Naive B cell (primary cell): ENCODE measurements around the gene STARD10. TPM values are rescaled to one million over a fixed set of nuclear protein-coding genes. Genes with fewer than 3 reads are reported as not detected.

Experiments used
- ATAC-seq, 2 donors: fragments of 150-1000 bp; cut with Tn5 transposase; 2 replicates each; pipeline ENCODE4 v1.10.0; 2021; ENCODE audit warnings: low read depth in 2 of 2, mild to moderate bottlenecking in 2 of 2, moderate library complexity in 2 of 2
- DNase-seq: peaks from one replicate; pipeline ENCODE4 v3.0.0; 2022
- H3K27ac Mint-ChIP-seq, 6 donors: one replicate each; pipeline ENCODE4 v1.8.0; 2020 to 2022; ENCODE audit warnings: mild to moderate bottlenecking in 6 of 6, mixed read lengths in 6 of 6, moderate library complexity in 5 of 6, inconsistent platforms in 2 of 6
- H3K27me3 Mint-ChIP-seq, 3 donors: one replicate each; pipeline ENCODE4 v1.8.0; 2021 to 2022; ENCODE audit warnings: mixed read lengths in 3 of 3, mild to moderate bottlenecking in 1 of 3
- H3K36me3 Mint-ChIP-seq, 2 donors: one replicate each; pipeline ENCODE4 v1.8.0; 2020 to 2022; ENCODE audit warnings: mixed read lengths in 2 of 2, inconsistent platforms in 1 of 2, mild to moderate bottlenecking in 1 of 2
- H3K4me1 Mint-ChIP-seq, 3 donors: one replicate each; pipeline ENCODE4 v1.8.0; 2020 to 2022; ENCODE audit warnings: mixed read lengths in 3 of 3, inconsistent platforms in 1 of 3, mild to moderate bottlenecking in 1 of 3, moderate library complexity in 1 of 3
- H3K4me3 Mint-ChIP-seq, 8 donors: one replicate each; pipeline ENCODE4 v1.8.0; 2020 to 2022; ENCODE audit warnings: mild to moderate bottlenecking in 8 of 8, mixed read lengths in 8 of 8, moderate library complexity in 8 of 8, inconsistent platforms in 2 of 8
- H3K9me3 Mint-ChIP-seq, 7 donors: one replicate each; pipeline ENCODE4 v1.8.0; 2020 to 2022; ENCODE audit warnings: mixed read lengths in 7 of 7, mild to moderate bottlenecking in 5 of 7, inconsistent platforms in 2 of 7, moderate library complexity in 1 of 7
- polyA plus RNA-seq, 6 donors: library from polyadenylated mRNA; unstranded; fragments of 300-500 nt; fragmentation: Illumina TruSeq; gene quantifications; one replicate each; pipeline ENCODE4 v1.2.3, GENCODE V29; 2021; ENCODE audit warnings: low read depth in 6 of 6

Gene STARD10
- polyA plus RNA-seq, 6 donors from 2014 or later = 24.3 to 39.2 (median 30.7) TPM

DNA sequence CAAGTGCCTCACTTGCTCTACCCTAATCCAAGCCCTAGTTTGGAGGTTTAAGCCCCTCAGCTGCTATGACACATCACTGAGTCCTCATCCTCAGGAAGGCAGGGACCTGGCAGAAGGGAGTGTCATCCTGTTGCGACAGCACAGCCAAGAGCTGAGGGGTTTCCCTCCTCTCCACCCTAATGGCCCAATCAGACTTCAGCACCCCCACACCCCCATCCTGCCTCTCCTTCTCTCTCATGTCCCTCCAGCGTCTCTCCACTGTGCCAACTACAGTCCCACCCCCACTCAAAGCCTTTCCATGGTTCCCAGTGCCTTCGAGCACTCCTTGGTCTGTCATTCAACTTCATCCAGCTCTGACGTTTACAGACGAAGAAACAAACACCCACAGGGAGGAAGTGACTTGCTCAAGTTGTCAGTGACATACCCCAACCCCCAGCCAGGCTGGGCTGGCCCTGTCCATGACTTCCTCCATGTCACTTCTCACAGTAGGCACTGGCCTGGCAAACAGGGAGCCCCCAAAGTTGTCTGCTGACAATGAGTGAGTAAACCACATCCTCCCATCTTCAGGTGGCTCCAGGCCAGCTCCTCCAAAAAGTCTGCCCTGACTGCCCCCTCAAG lies 57.3 kb downstream of the STARD10 start:
- Mint-ChIP-seq H3K9me3 (no peaks in the 10 kb centered on the region), H3K27me3 (no peaks in the 10 kb centered on the region), H3K36me3 (peaks cover 6 to 11% of the 10 kb centered on the region in 2 donors), H3K4me1 (peaks cover 69 to 89% (median 82%) of the 10 kb centered on the region in 3 donors), H3K4me3 (peak overlapping the region; percentile 65 to 95 (median 92)), H3K27ac (peak overlapping the region; percentile 99 to 100 (median 100))
- peak; percentile 88 for DNase-seq
- ATAC-seq = peak; percentile 61 to 62

DNA sequence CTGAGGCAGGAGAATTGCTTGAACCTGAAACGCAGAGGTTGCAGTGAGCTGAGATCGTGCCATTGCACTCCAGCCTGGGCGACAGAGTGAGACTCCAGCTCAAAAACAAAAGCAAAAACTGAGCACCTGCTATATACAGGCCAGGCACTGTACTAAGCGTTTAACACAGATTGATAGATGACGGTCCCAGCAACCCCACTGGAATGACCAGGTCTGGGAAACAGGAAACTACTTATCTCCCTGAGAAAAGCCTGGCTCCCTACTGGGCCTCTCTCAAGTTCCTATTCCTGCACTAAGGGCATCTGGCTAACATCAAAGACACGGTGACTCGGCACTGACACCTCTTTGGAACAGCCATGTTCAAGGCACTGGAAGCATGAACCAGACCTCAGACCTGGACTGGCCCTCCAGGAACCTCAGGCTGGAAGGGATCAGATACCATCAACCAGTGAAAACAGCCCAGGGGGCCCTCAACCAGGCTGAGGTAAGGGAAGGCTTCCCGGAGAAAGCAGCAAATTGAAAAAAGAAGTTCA lies 58.3 kb downstream of the STARD10 start:
- DNase-seq = no peak
- no peaks in the 10 kb centered on the region for H3K27me3 Mint-ChIP-seq
- no peak for ATAC-seq
- H3K4me1 Mint-ChIP-seq = peaks cover 67 to 89% (median 82%) of the 10 kb centered on the region in 3 donors
- peaks cover 16 to 21% of the 10 kb centered on the region in 2 donors for H3K36me3 Mint-ChIP-seq
- H3K9me3 Mint-ChIP-seq = peaks cover 0 to 3% (median 0%) of the 10 kb centered on the region in 7 donors
- H3K4me3 Mint-ChIP-seq = peak overlapping the region in 6 of 8 donors; percentile 32 to 95 (median 44)
- H3K27ac Mint-ChIP-seq = peak overlapping the region; percentile 78 to 100 (median 99)

DNA sequence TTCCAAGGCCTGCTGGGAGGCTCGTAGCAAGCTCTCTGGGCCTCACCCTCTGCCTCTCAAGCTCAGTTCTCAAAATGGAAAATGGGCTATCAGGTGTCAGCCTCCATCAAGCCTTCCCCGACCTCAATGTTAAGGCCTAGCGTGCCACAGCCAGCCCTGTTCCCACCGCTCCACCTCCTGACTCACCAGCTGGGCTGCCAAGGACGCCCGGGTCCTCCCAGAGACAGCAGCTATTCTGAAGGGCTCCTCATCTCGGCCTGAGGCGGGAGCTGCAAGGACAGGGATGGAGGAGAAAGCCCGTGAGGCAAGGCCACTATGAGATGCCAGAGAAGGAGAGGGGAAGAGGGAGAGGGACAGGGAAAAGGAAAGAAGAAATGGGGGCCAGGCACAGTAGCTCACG lies 61.5 kb downstream of the STARD10 start:
- peaks cover 60 to 89% (median 73%) of the 10 kb centered on the region in 3 donors for H3K4me1 Mint-ChIP-seq
- H3K27ac Mint-ChIP-seq = peak overlapping the region; percentile 23 to 99 (median 92)
- H3K27me3 Mint-ChIP-seq = no peaks in the 10 kb centered on the region
- peak overlapping the region in 1 of 8 donors; percentile 44 for H3K4me3 Mint-ChIP-seq
- DNase-seq (no peak), ATAC-seq (no peak)
- peaks cover 17 to 30% of the 10 kb centered on the region in 2 donors for H3K36me3 Mint-ChIP-seq
- H3K9me3 Mint-ChIP-seq = peaks cover 0 to 3% (median 0%) of the 10 kb centered on the region in 7 donors

DNA sequence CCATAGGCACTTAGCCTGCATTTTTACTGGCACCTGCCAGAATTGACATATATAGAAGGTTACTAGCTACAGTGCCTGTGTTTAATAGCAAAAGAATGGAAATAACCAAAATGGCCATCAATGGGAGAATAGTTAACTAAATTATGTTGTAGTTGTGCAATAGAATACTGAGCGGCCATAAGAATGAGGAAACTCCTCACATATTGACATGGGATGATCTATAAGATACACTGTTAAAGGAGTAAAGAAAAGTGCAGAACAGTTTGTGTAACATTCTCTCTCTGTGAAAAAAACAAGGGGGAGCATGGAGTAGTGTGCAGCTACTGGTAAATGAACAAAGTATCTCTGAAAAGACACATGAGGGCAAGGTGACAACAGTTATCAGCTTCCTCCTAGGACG lies 63.1 kb downstream of the STARD10 start:
- Mint-ChIP-seq H3K27ac (peak overlapping the region in 4 of 6 donors; percentile 3 to 99 (median 84)), H3K27me3 (no peaks in the 10 kb centered on the region), H3K4me1 (peaks cover 59 to 80% (median 66%) of the 10 kb centered on the region in 3 donors), H3K36me3 (peaks cover 17 to 32% of the 10 kb centered on the region in 2 donors), H3K9me3 (peaks cover 0 to 3% (median 0%) of the 10 kb centered on the region in 7 donors), H3K4me3 (no peak overlapping the region)
- ATAC-seq (no peak), DNase-seq (no peak)

DNA sequence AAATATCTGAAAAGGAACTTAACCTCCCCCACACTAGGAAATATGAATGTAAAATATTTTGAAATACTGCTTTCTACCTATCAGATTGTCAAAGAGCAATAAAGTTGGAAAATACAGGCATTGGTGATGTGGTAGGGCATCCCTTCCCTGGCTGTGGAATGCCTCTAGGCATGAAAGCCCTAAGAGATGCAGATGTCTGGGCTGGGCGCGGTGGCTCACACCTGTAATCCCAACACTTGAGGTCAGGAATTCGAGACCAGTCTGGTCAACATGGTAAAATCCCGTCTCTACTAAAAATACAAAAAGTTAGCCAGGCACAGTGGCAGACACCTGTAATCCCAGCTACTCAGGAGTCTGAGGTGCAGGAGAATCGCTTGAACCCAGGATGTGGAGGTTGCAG lies 63.6 kb downstream of the STARD10 start:
- H3K27ac Mint-ChIP-seq = peak overlapping the region in 4 of 6 donors; percentile 89 to 99 (median 94)
- no peak for ATAC-seq
- no peaks in the 10 kb centered on the region for H3K27me3 Mint-ChIP-seq
- peaks cover 17 to 32% of the 10 kb centered on the region in 2 donors for H3K36me3 Mint-ChIP-seq
- peaks cover 64 to 82% (median 71%) of the 10 kb centered on the region in 3 donors for H3K4me1 Mint-ChIP-seq
- peak overlapping the region in 1 of 8 donors; percentile 32 for H3K4me3 Mint-ChIP-seq
- peaks cover 0 to 3% (median 0%) of the 10 kb centered on the region in 7 donors for H3K9me3 Mint-ChIP-seq
- no peak for DNase-seq

DNA sequence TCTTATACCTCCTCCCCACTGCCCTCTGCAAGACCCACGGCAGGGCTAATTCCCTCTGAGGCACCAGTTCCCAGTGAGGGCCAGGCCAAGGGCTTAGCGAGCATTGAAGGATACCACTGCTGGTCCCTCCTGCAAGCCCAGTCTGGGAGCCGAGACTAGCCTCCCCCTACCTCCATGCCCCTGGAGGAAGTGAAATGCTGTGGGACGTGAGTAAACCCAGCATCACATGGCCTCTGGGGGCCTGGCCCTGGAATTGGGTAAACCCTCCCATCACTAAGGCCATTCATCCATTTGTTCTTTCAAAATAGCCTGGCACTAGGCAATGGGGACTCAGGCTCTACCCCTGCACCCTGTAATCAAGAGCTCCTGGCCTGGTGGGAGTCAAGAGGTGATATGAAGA lies 66.3 kb downstream of the STARD10 start:
- Mint-ChIP-seq H3K27me3 (no peaks in the 10 kb centered on the region), H3K36me3 (peaks cover 17 to 29% of the 10 kb centered on the region in 2 donors), H3K4me1 (peaks cover 59 to 84% (median 65%) of the 10 kb centered on the region in 3 donors), H3K9me3 (peaks cover 0 to 3% (median 0%) of the 10 kb centered on the region in 7 donors), H3K27ac (peak overlapping the region; percentile 65 to 99 (median 90)), H3K4me3 (peak overlapping the region in 1 of 8 donors; percentile 31)
- ATAC-seq = no peak
- DNase-seq = no peak

DNA sequence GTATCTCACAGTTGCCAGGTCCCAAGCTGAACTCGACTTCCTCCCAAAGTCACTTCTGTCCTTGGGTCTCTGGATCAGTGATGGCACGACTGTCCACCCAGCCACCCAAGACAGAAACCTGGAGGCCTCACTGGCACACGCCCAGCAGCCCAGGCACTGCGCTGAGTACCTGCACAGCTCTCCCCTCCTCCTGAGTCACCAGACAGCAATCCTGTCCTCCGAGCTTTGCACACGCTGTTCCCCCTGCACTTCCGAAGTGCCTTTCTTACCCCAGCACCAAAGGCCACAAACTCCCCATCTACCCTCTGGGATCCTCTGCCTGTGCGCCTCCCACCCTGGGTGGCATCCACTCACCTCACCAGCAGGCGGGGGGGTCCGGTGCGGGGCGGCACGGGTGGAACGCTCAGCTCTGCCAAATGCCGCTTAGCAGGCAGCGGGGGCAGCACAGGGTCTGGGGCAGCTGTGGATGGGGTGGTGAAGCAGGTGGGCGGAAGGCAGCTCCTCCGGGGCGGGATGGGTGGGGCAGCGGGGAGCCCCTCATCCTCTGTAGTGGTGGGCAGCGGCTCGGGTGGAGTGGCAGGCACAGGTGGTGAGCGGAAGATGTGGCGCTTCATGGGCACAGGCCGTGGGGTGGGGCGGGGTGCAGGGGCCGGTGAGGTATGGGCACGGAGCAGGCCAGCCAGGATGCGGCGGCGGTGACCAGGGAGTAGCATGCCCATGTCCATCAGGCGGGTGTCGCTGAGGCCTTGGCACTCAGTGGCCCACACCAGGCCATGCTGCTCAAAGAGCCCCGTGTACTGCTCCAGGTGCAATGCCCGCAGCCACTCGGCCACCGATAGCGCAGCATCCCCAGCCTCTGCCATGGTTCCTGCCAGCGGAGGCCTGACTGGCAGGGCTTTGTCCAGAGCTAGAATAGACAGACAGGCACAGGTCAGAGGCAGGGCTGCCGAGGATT lies 67.3 kb downstream of the STARD10 start:
- Mint-ChIP-seq H3K27me3 (no peaks in the 10 kb centered on the region), H3K36me3 (peaks cover 10 to 21% of the 10 kb centered on the region in 2 donors), H3K27ac (peak overlapping the region in 4 of 6 donors; percentile 75 to 99 (median 87)), H3K4me3 (peak overlapping the region in 2 of 8 donors; percentile 33 to 62), H3K4me1 (peaks cover 62 to 86% (median 67%) of the 10 kb centered on the region in 3 donors), H3K9me3 (peaks cover 0 to 3% (median 0%) of the 10 kb centered on the region in 7 donors)
- no peak for ATAC-seq
- no peak for DNase-seq

DNA sequence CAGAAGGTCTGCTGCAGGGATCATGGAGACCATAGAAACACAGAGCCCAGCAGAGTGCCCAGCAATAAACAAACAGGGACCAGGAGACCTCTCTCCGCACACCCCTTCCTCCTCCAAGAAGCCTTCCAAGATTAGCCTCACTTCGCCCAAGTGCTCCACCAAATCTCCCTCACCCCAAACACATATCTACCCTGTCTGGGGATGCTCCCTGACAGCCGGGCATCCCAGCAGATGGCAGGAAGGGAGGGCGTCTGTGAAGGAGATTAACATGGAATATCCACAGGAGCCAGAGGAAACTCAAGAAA lies 68.2 kb downstream of the STARD10 start:
- Mint-ChIP-seq H3K4me3 (peak overlapping the region in 4 of 8 donors; percentile 47 to 85 (median 62)), H3K27ac (peak overlapping the region; percentile 85 to 97 (median 94)), H3K4me1 (peaks cover 62 to 86% (median 69%) of the 10 kb centered on the region in 3 donors)

DNA sequence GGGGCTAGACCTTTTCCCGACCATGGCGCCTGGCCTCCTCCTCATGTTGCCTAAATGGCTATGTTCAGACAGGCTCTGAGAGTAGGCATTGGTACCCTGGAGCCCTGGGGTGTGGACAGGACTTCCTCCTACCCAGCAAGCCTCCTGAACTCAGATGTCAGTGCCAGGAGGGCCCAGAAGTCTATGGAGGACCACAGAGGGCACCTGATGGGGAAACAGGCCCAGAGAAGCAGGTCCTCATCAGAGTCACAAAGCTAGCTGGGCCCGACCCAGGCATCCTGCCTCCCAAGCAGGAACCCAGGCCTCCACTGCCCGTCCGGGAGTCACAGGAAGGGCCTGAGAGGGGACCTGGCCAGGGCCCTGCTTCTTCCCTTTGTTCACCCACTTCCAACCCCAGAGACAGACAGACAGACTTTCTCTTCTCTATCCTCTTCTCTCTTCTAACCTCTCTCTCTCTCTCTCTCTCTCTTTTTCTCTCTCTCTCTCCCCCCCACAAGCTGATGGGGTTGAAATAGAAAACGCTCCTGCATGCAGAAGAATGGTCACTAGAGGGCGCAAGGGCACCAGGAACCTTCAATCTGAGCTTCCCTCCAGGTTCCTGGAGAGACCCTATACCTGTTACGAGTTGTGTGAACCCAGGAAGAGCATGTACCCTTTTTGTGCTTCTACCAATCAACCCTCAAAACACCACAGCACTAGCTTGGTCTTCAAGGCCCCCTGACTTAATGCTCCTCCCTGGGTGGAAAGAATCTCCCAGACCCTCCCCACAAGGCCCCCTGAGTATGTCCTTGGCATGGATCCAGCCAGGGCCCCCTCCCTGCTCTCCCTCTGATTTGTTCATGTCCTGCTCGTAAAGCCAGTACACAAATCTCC lies 68.8 kb downstream of the STARD10 start:
- no peaks in the 10 kb centered on the region for H3K9me3 Mint-ChIP-seq
- ATAC-seq (peak; percentile 32 to 42), DNase-seq (peak; percentile 78)
- H3K27ac Mint-ChIP-seq = peak overlapping the region; percentile 85 to 97 (median 94)
- H3K4me3 Mint-ChIP-seq = peak overlapping the region; percentile 3 to 88 (median 51)
- H3K4me1 Mint-ChIP-seq = peaks cover 62 to 86% (median 70%) of the 10 kb centered on the region in 3 donors
- no peaks in the 10 kb centered on the region for H3K27me3 Mint-ChIP-seq
- peaks cover 0 to 9% of the 10 kb centered on the region in 2 donors for H3K36me3 Mint-ChIP-seq

More for the DNA sequence above, 68.2 kb downstream of the STARD10 start:
- no peaks in the 10 kb centered on the region for H3K27me3 Mint-ChIP-seq
- peaks cover 2 to 12% of the 10 kb centered on the region in 2 donors for H3K36me3 Mint-ChIP-seq
- no peaks in the 10 kb centered on the region for H3K9me3 Mint-ChIP-seq
- DNase-seq (no peak), ATAC-seq (no peak)

DNA sequence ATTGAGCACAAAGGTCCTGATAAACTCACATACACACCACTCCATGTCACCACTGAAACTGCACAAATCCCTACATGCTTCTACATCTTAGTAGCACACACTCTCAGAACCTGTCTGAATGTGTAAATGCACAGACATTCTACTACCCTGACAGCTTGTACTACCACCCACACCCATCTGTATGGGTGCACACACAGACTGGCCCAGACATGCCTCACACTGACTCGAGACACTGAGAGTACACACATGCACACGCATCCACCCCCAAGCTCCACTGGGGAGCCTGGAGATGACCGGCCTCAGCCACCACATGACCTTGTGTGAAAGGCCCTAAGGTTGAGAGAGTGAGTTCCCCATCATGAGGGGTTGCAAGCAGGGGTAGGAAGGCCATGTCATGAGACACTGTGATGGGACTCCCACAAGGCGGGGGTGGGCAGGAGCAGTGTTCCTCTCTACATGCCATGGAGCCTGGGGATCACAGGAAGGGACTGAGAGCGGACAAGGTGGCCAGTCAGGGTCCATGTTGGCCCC lies 69.8 kb downstream of the STARD10 start:
- H3K27me3 Mint-ChIP-seq = no peaks in the 10 kb centered on the region
- no peaks in the 10 kb centered on the region for H3K9me3 Mint-ChIP-seq
- H3K4me3 Mint-ChIP-seq = peak overlapping the region in 3 of 8 donors; percentile 22 to 69 (median 34)
- H3K27ac Mint-ChIP-seq = peak overlapping the region; percentile 13 to 97 (median 91)
- ATAC-seq = no peak
- DNase-seq = no peak
- peaks cover 66 to 86% (median 71%) of the 10 kb centered on the region in 3 donors for H3K4me1 Mint-ChIP-seq
- H3K36me3 Mint-ChIP-seq = peaks cover 0 to 9% of the 10 kb centered on the region in 2 donors

DNA sequence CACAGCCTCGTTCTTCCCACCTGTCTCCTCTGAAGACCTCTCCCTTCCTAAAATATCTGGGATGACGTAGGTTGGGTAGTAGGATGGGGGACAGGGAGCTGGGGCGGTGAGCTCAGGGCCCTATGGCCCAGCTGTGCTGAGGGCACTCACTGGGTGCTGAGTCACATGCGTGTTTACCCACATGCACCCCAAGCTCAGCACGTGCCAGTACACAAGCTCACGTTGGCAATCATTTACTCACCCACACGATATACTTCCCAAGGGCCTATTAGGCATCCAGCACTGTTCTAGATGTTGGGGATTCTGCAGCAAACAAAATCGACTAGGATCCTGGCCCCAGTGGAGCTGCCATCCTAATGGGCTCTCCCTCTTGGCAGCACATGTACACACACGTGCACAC lies 70.3 kb downstream of the STARD10 start:
- DNase-seq = no peak
- H3K9me3 Mint-ChIP-seq = no peaks in the 10 kb centered on the region
- peak overlapping the region in 3 of 8 donors; percentile 12 to 34 (median 22) for H3K4me3 Mint-ChIP-seq
- peak overlapping the region in 5 of 6 donors; percentile 78 to 97 (median 91) for H3K27ac Mint-ChIP-seq
- peaks cover 68 to 86% (median 71%) of the 10 kb centered on the region in 3 donors for H3K4me1 Mint-ChIP-seq
- ATAC-seq = no peak
- H3K36me3 Mint-ChIP-seq = peaks cover 0 to 9% of the 10 kb centered on the region in 2 donors
- H3K27me3 Mint-ChIP-seq = no peaks in the 10 kb centered on the region
